BJ (cell line): ENCODE results near the gene HLA-DOA. TPM values are rescaled to one million over a fixed set of nuclear protein-coding genes. Genes with fewer than 3 reads are reported as not detected.

Source experiments
- CTCF ChIA-PET: fragments of 350-600 bp; formaldehyde crosslinking; extraction: SDS; loops from one replicate; lab custom pipeline; 2021; ENCODE audit warnings: antibody characterized with exemption, inconsistent platforms; lab: Yijun Ruan, JAX
- POLR2A ChIA-PET: fragments of 300-600 bp; sonication (Branson Sonifier 250); formaldehyde crosslinking; extraction: SDS; loops from one replicate; lab custom pipeline; 2021; ENCODE audit warnings: antibody characterized with exemption; lab: Charles Lee
- DNase-seq: peaks from one replicate; pipeline ENCODE4 v3.0.0-alpha.2; 2011; ENCODE audit warnings: low read depth
- H3K27me3 ChIP-seq: 2 replicates; pipeline ENCODE4 v1.6.0; 2011; ENCODE audit warnings: low read length; ENCODE audit not compliant: control insufficient read depth, insufficient read depth
- H3K36me3 ChIP-seq: 2 replicates; pipeline ENCODE4 v1.5.1; 2011; ENCODE audit warnings: low read length; ENCODE audit not compliant: control insufficient read depth, insufficient read depth
- H3K4me3 ChIP-seq: 2 replicates; pipeline ENCODE4 v1.5.1; 2011; ENCODE audit warnings: low read depth, mild to moderate bottlenecking, control low read depth, low read length
- polyA minus RNA-seq: library from RNA; depleted of rRNA, polyadenylated mRNA; stranded (reverse); fragments of >200 nt; gene quantifications from 2 replicates; pipeline ENCODE4 v1.2.3, GENCODE V29; 2011; rRNA and poly(A)+ RNA removed
- polyA plus RNA-seq: library from polyadenylated mRNA; depleted of rRNA; stranded (reverse); fragments of >200 nt; gene quantifications from 2 replicates; pipeline ENCODE4 v1.2.3, GENCODE V29; 2011; rRNA removed
- TF ChIP-seq, protein P1 (sequence below): IDR thresholded peaks from 2 replicates; pipeline ENCODE4 v1.5.1; 2011; ENCODE audit warnings: low read depth, mild to moderate bottlenecking, control low read depth, inconsistent platforms, low read length, moderate library complexity; ENCODE audit not compliant: insufficient read depth

HLA-DOA gene
- polyA plus RNA-seq (not detected in 2 replicates), polyA minus RNA-seq (not detected in 2 replicates)

DNA sequence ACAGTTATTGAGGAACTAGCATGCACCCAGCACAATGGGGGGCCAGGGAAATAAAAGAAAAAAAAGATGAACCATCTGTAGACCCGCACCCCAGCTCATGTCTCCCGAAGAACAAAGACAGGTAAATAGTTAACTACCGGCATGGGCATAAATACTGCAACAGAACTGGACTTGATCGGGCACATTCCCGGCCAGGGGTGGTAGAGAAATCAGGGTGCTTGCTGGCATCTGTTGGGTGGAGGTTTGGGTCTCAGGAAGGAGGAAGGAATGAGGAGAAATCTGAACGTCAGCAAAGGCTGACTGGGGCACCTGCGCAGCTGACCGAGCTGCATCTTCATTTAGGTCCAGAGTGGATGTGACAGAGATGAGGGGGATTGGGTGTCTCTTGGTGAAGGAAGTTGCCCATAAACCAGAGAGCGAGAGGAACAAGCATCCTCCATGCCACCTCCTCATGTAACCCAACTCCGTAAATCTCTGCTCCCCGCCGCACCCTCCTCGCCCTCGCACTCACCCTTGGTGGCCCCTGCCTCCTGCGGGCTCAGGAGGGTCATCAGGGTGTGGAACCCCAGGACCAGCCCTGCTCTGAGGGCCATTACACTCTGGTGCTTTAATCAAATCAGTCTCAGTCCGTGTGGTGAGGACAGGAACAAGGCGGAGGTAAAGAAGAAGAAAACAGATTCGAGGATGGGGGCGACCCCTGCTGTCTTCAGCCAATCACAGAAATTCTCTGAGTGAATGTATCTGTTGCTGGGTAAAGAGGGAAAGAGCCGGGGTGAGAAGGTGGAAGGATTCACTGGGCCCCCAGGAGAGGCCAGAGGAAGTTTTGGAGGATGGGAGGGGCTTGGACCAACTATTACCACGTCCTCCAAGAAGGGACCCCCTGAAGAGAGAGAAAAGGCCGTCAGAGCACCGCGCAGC, at the start of gene HLA-DOA:
HLA-DOA (minus strand) TSS at position 648 of the 918 bp plus-strand sequence.
- ChIA-PET CTCF (interaction anchor here (1.0 to 1.3 kb wide), 3 partner anchors 9 to 139 kb away, joined by 3 read pairs; no protein-coding TSS in a partner anchor), POLR2A (no interaction called here)
- DNase-seq: no peak

DNA sequence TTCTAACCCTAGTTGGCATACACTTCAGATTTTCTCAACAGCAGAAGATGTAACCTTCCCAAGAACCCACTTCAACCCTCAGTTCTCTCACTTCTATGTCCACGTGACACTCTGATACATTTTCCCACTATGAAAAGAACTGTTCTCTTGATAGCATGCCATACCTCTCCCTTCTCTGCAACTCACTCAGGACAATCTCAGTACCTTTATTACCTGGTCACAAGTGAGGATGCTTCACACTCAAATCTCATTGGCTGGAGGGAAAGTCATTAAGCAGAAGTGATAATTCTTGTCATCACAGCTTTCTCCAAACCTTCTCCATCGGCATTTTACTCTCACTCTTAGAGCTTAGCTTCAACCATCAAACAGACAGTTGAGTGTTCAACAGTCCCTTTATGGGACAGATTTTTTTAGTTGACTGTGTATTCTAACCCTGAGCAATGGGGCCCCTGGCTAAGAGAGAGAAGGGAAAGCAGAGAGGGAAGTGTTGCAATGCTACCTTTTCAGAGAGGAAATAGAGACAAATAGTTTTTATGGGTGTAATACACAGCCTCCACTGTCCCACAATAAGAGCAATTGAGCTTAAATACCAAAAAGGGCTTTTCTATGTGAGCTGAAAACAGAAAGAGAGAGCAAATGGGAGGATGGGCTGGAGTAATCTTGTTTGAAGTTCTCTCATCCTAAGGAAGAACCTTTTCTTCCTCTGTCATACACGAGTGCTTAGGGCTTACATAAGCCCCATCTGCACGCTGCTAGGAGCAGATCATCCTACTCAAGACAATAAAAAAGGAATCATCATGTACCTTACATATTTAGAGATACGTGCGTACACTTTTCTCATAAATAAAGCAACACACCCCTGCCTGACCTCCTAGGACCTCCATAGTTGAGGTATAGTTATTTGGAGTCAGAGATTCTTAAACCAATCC, 48.1 kb upstream of the HLA-DOA start:
- CTCF ChIA-PET: no interaction called here
- TF ChIP-seq, protein P1, sequence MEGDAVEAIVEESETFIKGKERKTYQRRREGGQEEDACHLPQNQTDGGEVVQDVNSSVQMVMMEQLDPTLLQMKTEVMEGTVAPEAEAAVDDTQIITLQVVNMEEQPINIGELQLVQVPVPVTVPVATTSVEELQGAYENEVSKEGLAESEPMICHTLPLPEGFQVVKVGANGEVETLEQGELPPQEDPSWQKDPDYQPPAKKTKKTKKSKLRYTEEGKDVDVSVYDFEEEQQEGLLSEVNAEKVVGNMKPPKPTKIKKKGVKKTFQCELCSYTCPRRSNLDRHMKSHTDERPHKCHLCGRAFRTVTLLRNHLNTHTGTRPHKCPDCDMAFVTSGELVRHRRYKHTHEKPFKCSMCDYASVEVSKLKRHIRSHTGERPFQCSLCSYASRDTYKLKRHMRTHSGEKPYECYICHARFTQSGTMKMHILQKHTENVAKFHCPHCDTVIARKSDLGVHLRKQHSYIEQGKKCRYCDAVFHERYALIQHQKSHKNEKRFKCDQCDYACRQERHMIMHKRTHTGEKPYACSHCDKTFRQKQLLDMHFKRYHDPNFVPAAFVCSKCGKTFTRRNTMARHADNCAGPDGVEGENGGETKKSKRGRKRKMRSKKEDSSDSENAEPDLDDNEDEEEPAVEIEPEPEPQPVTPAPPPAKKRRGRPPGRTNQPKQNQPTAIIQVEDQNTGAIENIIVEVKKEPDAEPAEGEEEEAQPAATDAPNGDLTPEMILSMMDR: no peak
- no peak overlapping the region for H3K4me3 ChIP-seq
- DNase-seq: no peak
- no peaks in the 10 kb centered on the region for H3K27me3 ChIP-seq
- POLR2A ChIA-PET: no interaction called here
- H3K36me3 ChIP-seq: no peaks in the 10 kb centered on the region

More for the DNA sequence above, at the start of gene HLA-DOA:
- TF ChIP-seq, protein P1: no peak
- no peak within 1 kb of the TSS for H3K4me3 ChIP-seq
- H3K27me3 ChIP-seq: peaks cover 19% of the 10 kb centered on the region
- H3K36me3 ChIP-seq: no peaks in the 10 kb centered on the region

- Histone ChIP-seq H3K36me3 (no peaks in the 10 kb centered on the region), H3K4me3 (no peak overlapping the region), H3K27me3 (no peaks in the 10 kb centered on the region; the same call in 1 of the 2 replicates)
- ChIA-PET POLR2A (no interaction called here), CTCF (no interaction called here)
- DNase-seq: no peak
- TF ChIP-seq, protein P1: no peak
Observed at GRCh38 chr6:33053230-33053629, 43.8 kb upstream of the HLA-DOA start.

- no peaks in the 10 kb centered on the region for H3K36me3 ChIP-seq
Observed at GRCh38 chr6:33052627-33053026, 43.2 kb upstream of the HLA-DOA start.

More at GRCh38 chr6:33052627-33053026, 43.2 kb upstream of the HLA-DOA start:
- Histone ChIP-seq H3K4me3 (no peak overlapping the region), H3K27me3 (no peaks in the 10 kb centered on the region; the same call in 1 of the 2 replicates)
- DNase-seq: no peak
- TF ChIP-seq, protein P1: no peak
- ChIA-PET CTCF (no interaction called here), POLR2A (no interaction called here)
